Endothelial cell (in vitro differentiated cells): Measurements from ENCODE around the gene BCAS1. TPM values are rescaled to one million over a fixed set of nuclear protein-coding genes. Genes with fewer than 3 reads are reported as not detected.

ENCODE experiments used
- DNase-seq: peaks from one replicate; pipeline ENCODE4 v3.0.0; 2021; ENCODE audit warnings: low spot score
- H3K27ac Mint-ChIP-seq: one replicate; pipeline ENCODE4 v1.8.0; 2021; ENCODE audit warnings: mixed read lengths, inconsistent platforms; ENCODE audit not compliant: unreplicated experiment
- H3K27me3 Mint-ChIP-seq: one replicate; pipeline ENCODE4 v1.8.0; 2021; ENCODE audit warnings: mild to moderate bottlenecking, moderate library complexity, mixed read lengths, inconsistent platforms; ENCODE audit not compliant: unreplicated experiment
- H3K36me3 Mint-ChIP-seq: one replicate; pipeline ENCODE4 v1.8.0; 2021; ENCODE audit warnings: mild to moderate bottlenecking, low read depth, mixed read lengths, inconsistent platforms; ENCODE audit not compliant: unreplicated experiment
- H3K4me1 Mint-ChIP-seq: one replicate; pipeline ENCODE4 v1.8.0; 2021; ENCODE audit warnings: mild to moderate bottlenecking, mixed read lengths, inconsistent platforms; ENCODE audit not compliant: unreplicated experiment
- H3K4me3 Mint-ChIP-seq: one replicate; pipeline ENCODE4 v1.8.0; 2021; ENCODE audit warnings: mild to moderate bottlenecking, mixed read lengths, inconsistent platforms; ENCODE audit not compliant: unreplicated experiment
- H3K9me3 Mint-ChIP-seq: one replicate; pipeline ENCODE4 v1.8.0; 2021; ENCODE audit warnings: mixed read lengths, inconsistent platforms; ENCODE audit not compliant: unreplicated experiment
- CTCF ChIP-seq: fragments of 200-600 bp; sonication (generic); IDR thresholded peaks from one replicate; pipeline ENCODE4 v1.5.0; 2021; ENCODE audit warnings: antibody characterized with exemption; ENCODE audit not compliant: unreplicated experiment
- total RNA-seq: library from RNA; stranded (reverse); fragmentation: NEBNext Ultra II Directional; extraction: Animal tissue kit (Norgen Biotek cat#: 25700); gene quantifications from one replicate; pipeline ENCODE4 v1.2.1, GENCODE V29; 2021; ENCODE audit not compliant: unreplicated experiment

The BCAS1 gene
- total RNA-seq, 1 donor from 2014 or later: 0.05 TPM

GRCh38 chr20:54107181-54107580 is 36.8 kb upstream of the BCAS1 start:
- TF ChIP-seq CTCF: no peak
- no peak overlapping the region for H3K4me3 Mint-ChIP-seq
- peaks cover 2% of the 10 kb centered on the region for H3K27me3 Mint-ChIP-seq
- no peaks in the 10 kb centered on the region for H3K36me3 Mint-ChIP-seq
- H3K9me3 Mint-ChIP-seq: no peaks in the 10 kb centered on the region
- no peak for DNase-seq
- H3K4me1 Mint-ChIP-seq: no peaks in the 10 kb centered on the region
- no peak overlapping the region for H3K27ac Mint-ChIP-seq

GRCh38 chr20:54106162-54106561 is 35.8 kb upstream of the BCAS1 start:
- no peak for TF ChIP-seq CTCF
- peaks cover 2% of the 10 kb centered on the region for H3K27me3 Mint-ChIP-seq
- DNase-seq: no peak
- no peak overlapping the region for H3K27ac Mint-ChIP-seq
- no peak overlapping the region for H3K4me3 Mint-ChIP-seq
- H3K4me1 Mint-ChIP-seq: no peaks in the 10 kb centered on the region
- H3K9me3 Mint-ChIP-seq: no peaks in the 10 kb centered on the region
- H3K36me3 Mint-ChIP-seq: no peaks in the 10 kb centered on the region

- Mint-ChIP-seq H3K27ac (no peak overlapping the region), H3K9me3 (no peaks in the 10 kb centered on the region), H3K27me3 (peaks cover 2% of the 10 kb centered on the region), H3K4me3 (no peak overlapping the region), H3K36me3 (no peaks in the 10 kb centered on the region), H3K4me1 (no peaks in the 10 kb centered on the region)
- TF ChIP-seq CTCF: no peak
- DNase-seq: no peak
These were observed 35.3 kb upstream of the BCAS1 start for GRCh38 chr20:54105653-54106052.

- no peak for DNase-seq
- Mint-ChIP-seq H3K36me3 (no peaks in the 10 kb centered on the region), H3K27ac (no peak overlapping the region), H3K27me3 (peaks cover 2% of the 10 kb centered on the region), H3K4me1 (no peaks in the 10 kb centered on the region), H3K4me3 (no peak overlapping the region), H3K9me3 (no peaks in the 10 kb centered on the region)
- no peak for TF ChIP-seq CTCF
These were observed 34.4 kb upstream of the BCAS1 start for GRCh38 chr20:54104781-54105180.

- Mint-ChIP-seq H3K36me3 (no peaks in the 10 kb centered on the region), H3K27me3 (peaks cover 2% of the 10 kb centered on the region), H3K9me3 (no peaks in the 10 kb centered on the region), H3K27ac (no peak overlapping the region), H3K4me3 (no peak overlapping the region), H3K4me1 (peaks cover 3% of the 10 kb centered on the region)
- no peak for DNase-seq
- TF ChIP-seq CTCF: no peak
These were observed 33.6 kb upstream of the BCAS1 start for GRCh38 chr20:54103762-54104600.
